Endothelial cell of umbilical vein (primary cell): ENCODE measurements around the gene DSC1. TPM values are rescaled to one million over a fixed set of nuclear protein-coding genes. Genes with fewer than 3 reads are reported as not detected.

Source experiments
- BruUV-seq: library from RNA; stranded (reverse); fragments of 400-500 nt; replicated peaks from 2 replicates; lab custom pipeline; 2021; lab: Mats Ljungman, UMichigan
- CTCF ChIA-PET: fragments of 300-600, 350-600 bp; sonication (Branson Sonifier 250); formaldehyde crosslinking; loops from one replicate; lab custom pipeline; 2021; ENCODE audit warnings: antibody characterized with exemption, inconsistent platforms; lab: Charles Lee
- POLR2A ChIA-PET: fragments of 300-600, 350-600 bp; sonication (Branson Sonifier 250); formaldehyde crosslinking; loops from one replicate; lab custom pipeline; 2021; ENCODE audit warnings: antibody characterized with exemption, inconsistent platforms; lab: Charles Lee
- DNase-seq: peaks from one replicate; pipeline ENCODE4 v3.0.0-alpha.2; 2011; ENCODE audit warnings: low read depth, low spot score
- FAIRE-seq: peaks from 2 replicates; lab custom pipeline; 2011; peaks lifted over from hg19 to GRCh38; lab: Jason Lieb, UNC
- H2AFZ ChIP-seq: 2 replicates; pipeline ENCODE4 v1.6.0; 2012; ENCODE audit warnings: low read depth, low read length, control low read depth, inconsistent platforms
- H3K27ac ChIP-seq: 2 replicates; pipeline ENCODE4 v1.5.1; 2011; ENCODE audit warnings: low read depth, mild to moderate bottlenecking, control low read depth, low read length, moderate library complexity; ENCODE audit not compliant: insufficient read depth
- H3K27me3 ChIP-seq, 2 experiments: 2 replicates each; pipeline versions ENCODE4 v1.6.0 to v1.6.1; 2011; ENCODE audit warnings: low read length in 2 of 2, mixed read lengths in 1 of 2; ENCODE audit not compliant: control insufficient read depth in 2 of 2, insufficient read depth in 2 of 2
- H3K36me3 ChIP-seq, 2 experiments: 2 replicates in 1 of 2; 3 replicates in 1 of 2; pipeline ENCODE4 v1.5.1; 2011; ENCODE audit warnings: low read length in 2 of 2, mild to moderate bottlenecking in 1 of 2, moderate library complexity in 1 of 2; ENCODE audit not compliant: control insufficient read depth in 2 of 2, insufficient read depth in 2 of 2; ENCODE audit errors: extremely low read depth in 1 of 2
- H3K4me1 ChIP-seq: 3 replicates; pipeline ENCODE4 v1.5.1; 2011; ENCODE audit warnings: mild to moderate bottlenecking, low read length; ENCODE audit not compliant: control insufficient read depth, insufficient read depth; ENCODE audit errors: extremely low read depth
- H3K4me2 ChIP-seq: 2 replicates; pipeline ENCODE4 v1.6.1; 2011; ENCODE audit warnings: low read length, control low read depth, mixed read lengths; ENCODE audit not compliant: insufficient read depth
- H3K4me3 ChIP-seq, 3 experiments: fragments of 200-600 bp in 1 of 3; sonication (generic), shearing (Covaris generic) in 1 of 3; replicated peaks in 1 of 3; 2 replicates each; pipeline ENCODE4 v1.5.1; 2011 to 2016; ENCODE audit warnings: control low read depth in 3 of 3, low read length in 3 of 3, mild to moderate bottlenecking in 2 of 3, inconsistent platforms in 1 of 3, low read depth in 1 of 3, moderate library complexity in 1 of 3; ENCODE audit not compliant: insufficient read depth in 1 of 3
- H3K79me2 ChIP-seq: 2 replicates; pipeline ENCODE4 v1.6.0; 2012; ENCODE audit warnings: low read length, inconsistent platforms; ENCODE audit not compliant: control insufficient read depth, insufficient read depth
- H3K9ac ChIP-seq: replicated peaks from 2 replicates; pipeline ENCODE3; 2011; ENCODE audit warnings: low read length, control low read depth; ENCODE audit not compliant: insufficient read depth; ENCODE audit errors: extremely low read depth
- H3K9me1 ChIP-seq: replicated peaks from 3 replicates; pipeline ENCODE4 v1.6.0; 2011; ENCODE audit warnings: mild to moderate bottlenecking, low read length; ENCODE audit not compliant: control insufficient read depth, insufficient read depth; ENCODE audit errors: extremely low read depth
- H3K9me3 ChIP-seq: replicated peaks from 2 replicates; pipeline ENCODE4 v1.5.1; 2012; ENCODE audit warnings: low read length, inconsistent platforms; ENCODE audit not compliant: control insufficient read depth, insufficient read depth
- H4K20me1 ChIP-seq: replicated peaks from 2 replicates; pipeline ENCODE3; 2011; ENCODE audit warnings: mild to moderate bottlenecking, low read length; ENCODE audit not compliant: control insufficient read depth, insufficient read depth; ENCODE audit errors: extremely low read depth
- CTCF ChIP-seq, 2 donors: IDR thresholded peaks; 1 replicate in 1 of 2; 2 replicates in 1 of 2; pipeline ENCODE4 v1.5.1; 2011; ENCODE audit warnings: low read length in 2 of 2, mild to moderate bottlenecking in 2 of 2, moderate library complexity in 2 of 2, control low read depth in 1 of 2, inconsistent platforms in 1 of 2, low read depth in 1 of 2; ENCODE audit not compliant: insufficient read depth in 1 of 2; ENCODE audit errors: extremely low read depth in 1 of 2
- EZH2 ChIP-seq: IDR thresholded peaks from 2 replicates; pipeline ENCODE4 v1.6.1; 2012; ENCODE audit warnings: borderline replicate concordance, low read depth, mild to moderate bottlenecking, moderate library complexity, low read length, inconsistent platforms; ENCODE audit not compliant: severe bottlenecking
- FOS ChIP-seq: IDR thresholded peaks from 2 replicates; pipeline ENCODE4 v1.6.1; 2011; ENCODE audit warnings: mild to moderate bottlenecking, low read length, moderate library complexity, borderline replicate concordance; ENCODE audit not compliant: insufficient read depth
- GATA2 ChIP-seq: IDR thresholded peaks from 2 replicates; pipeline ENCODE4 v1.7.0; 2011; ENCODE audit warnings: low read depth, mild to moderate bottlenecking, moderate library complexity, mixed read lengths, low read length; ENCODE audit not compliant: insufficient read length, insufficient read depth
- JUN ChIP-seq: IDR thresholded peaks from 2 replicates; pipeline ENCODE4 v1.6.1; 2011; ENCODE audit warnings: borderline replicate concordance, low read depth; ENCODE audit not compliant: insufficient read length, insufficient read depth
- MAX ChIP-seq: IDR thresholded peaks from 2 replicates; pipeline ENCODE4 v1.6.1; 2011; ENCODE audit not compliant: insufficient read depth, insufficient read length
- MYC ChIP-seq: IDR thresholded peaks from one replicate; pipeline ENCODE4 v1.6.1; 2011; ENCODE audit warnings: mild to moderate bottlenecking, low read depth, low read length
- POLR2A ChIP-seq: IDR thresholded peaks from 2 replicates; pipeline ENCODE4 v1.6.1; 2012; ENCODE audit warnings: low read depth, mild to moderate bottlenecking, control low read depth, low read length
- POLR2AphosphoS5 ChIP-seq: IDR thresholded peaks from 2 replicates; pipeline ENCODE4 v1.6.1; 2012; ENCODE audit warnings: low read depth, mild to moderate bottlenecking, control low read depth, low read length, moderate library complexity; ENCODE audit not compliant: insufficient read depth
- dilution Hi-C: fragments of 300-500 bp; cut with MboI; formaldehyde crosslinking; loops from one replicate; pipeline ENCODE4 v1.15.0; 2019; ENCODE audit warnings: low sequenced_read_pairs; ENCODE audit not compliant: extremely low pct_ligation_motif_present
- intact Hi-C: fragments of 100-400 bp; cut with micrococcal nuclease; formaldehyde crosslinking; loops from one replicate; pipeline ENCODE4 v1.10.0; 2022
- polyA plus RNA-seq, 4 experiments: library from polyadenylated mRNA; depleted of rRNA in 3 of 4; stranded (reverse) in 3 of 4; unstranded in 1 of 4; fragments of >200 nt; gene quantifications; 2 replicates each; pipeline versions ENCODE4 v1.2.1 to v1.2.3, GENCODE V29; 2011 to 2012; ENCODE audit warnings: missing spikeins in 1 of 4
- total RNA-seq: library from RNA; stranded (reverse); gene quantifications from 2 replicates; pipeline ENCODE4 v1.2.3, GENCODE V29; 2021

DSC1 gene
- total and polyA plus RNA-seq, 2 donors (not counting 3 experiments of a cell fraction or from before 2014, with no cell fraction given): not detected

GRCh38 chr18:31149351-31149750, 13.3 kb downstream of the DSC1 start:
- intact Hi-C loops (no loop called here), dilution Hi-C loops (no loop called here)
- H3K4me3 ChIP-seq: no peak overlapping the region
- H3K9me3 ChIP-seq: no peaks in the 10 kb centered on the region
- FAIRE-seq (no peak), DNase-seq (no peak)
- H2AFZ ChIP-seq: no peak overlapping the region
- no peaks in the 10 kb centered on the region for H3K79me2 ChIP-seq
- no peak overlapping the region for H3K27ac ChIP-seq
- no peak overlapping the region for H3K9ac ChIP-seq
- BruUV-seq: no TSS peak
- ChIA-PET CTCF (no interaction called here), POLR2A (no interaction called here)
- no peaks in the 10 kb centered on the region for H3K27me3 ChIP-seq
- H3K36me3 ChIP-seq: no peaks in the 10 kb centered on the region
- TF ChIP-seq JUN: no peak
- TF ChIP-seq EZH2: no peak
- no peak for TF ChIP-seq POLR2A
- no peak for TF ChIP-seq FOS
- TF ChIP-seq GATA2: no peak
- TF ChIP-seq POLR2AphosphoS5: no peak
- TF ChIP-seq MYC: no peak
- TF ChIP-seq CTCF (IDR thresholded peaks at IDR 0.05; ENCODE audit: extremely low read depth in 1 of 2, insufficient read depth in 1 of 2, low read depth in 1 of 2, low read length in 2 of 2): no peak
- TF ChIP-seq MAX: no peak
- no peaks in the 10 kb centered on the region for H4K20me1 ChIP-seq
- no peak overlapping the region for H3K4me2 ChIP-seq
- no peaks in the 10 kb centered on the region for H3K4me1 ChIP-seq
- H3K9me1 ChIP-seq: no peaks in the 10 kb centered on the region
